HG03095 (cell line): ENCODE measurements around the gene PHOX2A.

Source experiments
- ATAC-seq: cut with Tn5 transposase; IDR thresholded peaks from one replicate; pipeline ENCODE4 v1.9.1; 2021; ENCODE audit warnings: moderate library complexity; ENCODE audit not compliant: unreplicated experiment

PHOX2A gene

GRCh38 chr11:72189455-72190250 is 54.3 kb downstream of the PHOX2A start:
- ATAC-seq, result no peak
